Pancreas (tissue), 10 donors: ENCODE results near the gene ZEB1. TPM values are rescaled to one million over a fixed set of nuclear protein-coding genes. Genes with fewer than 3 reads are reported as not detected.
"Not testable (repeated sequence)": the region's sequence is repeated elsewhere in the genome, so short reads cannot be mapped to it uniquely, and the experiment has no call there.

Experiments used
- ATAC-seq, 4 donors: fragments of 200-7000 bp; cut with Tn5 transposase; one replicate each; pipeline versions ENCODE4 v1.8.0 to v1.9.1; 2020; ENCODE audit warnings: mild to moderate bottlenecking in 4 of 4, moderate library complexity in 4 of 4
- DNase-seq, 6 donors: peaks; one replicate each; pipeline ENCODE4 v3.0.0-alpha.2; 2020
- FAIRE-seq: peaks from 2 replicates; lab custom pipeline; 2012; peaks lifted over from hg19 to GRCh38; lab: Jason Lieb, UNC
- H3K27ac ChIP-seq, 4 donors: fragments of 200-600 bp; sonication (generic); 1 replicate in 3 of 4; 2 replicates in 1 of 4; pipeline versions ENCODE4 v1.5.0 to v1.8.0; 2020
- H3K27me3 ChIP-seq, 4 donors: fragments of 200-600 bp; one replicate each; pipeline ENCODE4 v1.8.0; 2021
- H3K36me3 ChIP-seq, 3 donors: fragments of 200-600 bp; sonication (generic) in 1 of 3; one replicate each; pipeline versions ENCODE4 v1.5.0 to v1.8.0; 2020 to 2021
- H3K4me1 ChIP-seq, 3 donors: fragments of 200-600 bp; one replicate each; pipeline ENCODE4 v1.8.0; 2021
- H3K4me3 ChIP-seq, 4 donors: fragments of 200-600 bp; sonication (generic) in 2 of 4; one replicate each; pipeline versions ENCODE4 v1.5.0 to v1.8.0; 2020 to 2021
- H3K9me3 ChIP-seq, 4 donors: fragments of 200-600 bp; one replicate each; pipeline ENCODE4 v1.8.0; 2021
- WGBS, 2 donors: extraction: QIAGEN DNeasy Blood & Tissue Kit; methylation state at CpG; one replicate each; pipeline ENCODE4 v1.1.7; 2013; 5-methylcytosine and 5-hydroxymethylcytosine counted together
- intact Hi-C, 3 donors: fragments of 100-400 bp; cut with DNase I; formaldehyde crosslinking; loops; one replicate each; pipeline versions ENCODE4 v1.11.1 to v1.14.2; 2022
- polyA plus RNA-seq, 2 donors: library from polyadenylated mRNA; stranded (reverse); fragments of 200-250 nt; gene quantifications; one replicate each; pipeline ENCODE4 v1.2.3, GENCODE V29; 2013
- total RNA-seq, 6 donors: library from RNA; stranded (reverse); fragmentation: NEBNext Ultra II Directional in 4 of 6; extraction: Animal tissue kit (Norgen Biotek cat#: 25700) in 4 of 6; gene quantifications; one replicate each; pipeline versions ENCODE4 v1.2.1 to v1.2.4, GENCODE V29; 2021 to 2023
- TF ChIP-seq, protein P1 (sequence below), 4 donors: fragments of 200-600 bp; sonication (generic) in 3 of 4; IDR thresholded peaks; one replicate each; pipeline versions ENCODE4 v1.5.0 to v1.8.0; 2021; ENCODE audit warnings: antibody characterized with exemption in 4 of 4
- donor health status: healthy with polysubstance abuse.
- donor health status: DM: no; HTN: no; CAD: no; lungs with moderate emphysema.
- donor health status: DM: no; HTN: no; CAD: no.
- donor health status: control.
- donor health status: control.
- donor health status: Bipolar disorder and iron deficiency.
- donor health status: DM: yes; HTN: yes; CAD: no.
- donor health status: DM: no; HTN: no; CAD: no.
- donor health status: DM: no; HTN: no; CAD: no.
- donor health status: DM: yes; HTN: yes; CAD: no.

The ZEB1 gene
- total and polyA plus RNA-seq, 8 donors, result 3.2 to 21.6 (median 5.0) TPM

DNA sequence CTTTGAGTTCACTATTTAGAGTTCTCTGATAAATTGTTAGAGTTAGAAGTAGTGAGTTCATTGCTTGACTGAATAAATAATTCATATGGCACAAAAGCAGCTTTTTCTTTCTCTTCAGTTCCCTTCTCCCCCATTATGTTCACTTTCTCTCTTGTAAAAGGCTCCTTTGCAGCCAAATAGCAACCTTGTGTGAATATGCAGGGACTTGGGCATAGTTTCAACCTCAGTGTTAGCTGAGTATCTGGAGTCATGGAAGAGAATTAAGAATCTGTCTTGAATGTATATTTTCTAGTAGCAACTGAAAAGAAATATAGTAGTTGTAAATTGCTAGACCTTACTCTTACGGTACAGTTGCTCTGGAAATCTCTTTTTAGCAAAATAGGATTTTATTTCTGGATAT lies 31.9 kb downstream of the ZEB1 start:
- no peak for FAIRE-seq
- Histone ChIP-seq H3K9me3 (no peaks in the 10 kb centered on the region), H3K36me3 (no peaks in the 10 kb centered on the region), H3K27me3 (no peaks in the 10 kb centered on the region), H3K27ac (no peak overlapping the region), H3K4me3 (no peak overlapping the region), H3K4me1 (peaks cover 0 to 4% (median 0%) of the 10 kb centered on the region in 3 donors)
- intact Hi-C loops, result no loop called here
- no peak for DNase-seq
- WGBS, 2 donors, result 81 to 92% methylated on average over 1 of the region's 1 CpG
- no peak for ATAC-seq
- TF ChIP-seq, protein P1, sequence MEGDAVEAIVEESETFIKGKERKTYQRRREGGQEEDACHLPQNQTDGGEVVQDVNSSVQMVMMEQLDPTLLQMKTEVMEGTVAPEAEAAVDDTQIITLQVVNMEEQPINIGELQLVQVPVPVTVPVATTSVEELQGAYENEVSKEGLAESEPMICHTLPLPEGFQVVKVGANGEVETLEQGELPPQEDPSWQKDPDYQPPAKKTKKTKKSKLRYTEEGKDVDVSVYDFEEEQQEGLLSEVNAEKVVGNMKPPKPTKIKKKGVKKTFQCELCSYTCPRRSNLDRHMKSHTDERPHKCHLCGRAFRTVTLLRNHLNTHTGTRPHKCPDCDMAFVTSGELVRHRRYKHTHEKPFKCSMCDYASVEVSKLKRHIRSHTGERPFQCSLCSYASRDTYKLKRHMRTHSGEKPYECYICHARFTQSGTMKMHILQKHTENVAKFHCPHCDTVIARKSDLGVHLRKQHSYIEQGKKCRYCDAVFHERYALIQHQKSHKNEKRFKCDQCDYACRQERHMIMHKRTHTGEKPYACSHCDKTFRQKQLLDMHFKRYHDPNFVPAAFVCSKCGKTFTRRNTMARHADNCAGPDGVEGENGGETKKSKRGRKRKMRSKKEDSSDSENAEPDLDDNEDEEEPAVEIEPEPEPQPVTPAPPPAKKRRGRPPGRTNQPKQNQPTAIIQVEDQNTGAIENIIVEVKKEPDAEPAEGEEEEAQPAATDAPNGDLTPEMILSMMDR (IDR thresholded peaks at IDR 0.05), result no peak

- TF ChIP-seq, protein P1 (IDR thresholded peaks at IDR 0.05), result no peak
- Histone ChIP-seq H3K27me3 (no peaks in the 10 kb centered on the region), H3K4me3 (no peak overlapping the region), H3K36me3 (no peaks in the 10 kb centered on the region), H3K27ac (no peak overlapping the region), H3K4me1 (peaks cover 0 to 4% (median 0%) of the 10 kb centered on the region in 3 donors), H3K9me3 (no peaks in the 10 kb centered on the region)
- ATAC-seq (no peak), DNase-seq (no peak), FAIRE-seq (no peak)
- intact Hi-C loops, result no loop called here
- WGBS, 2 donors, result 74 to 95% methylated on average over 2 of the region's 2 CpGs
Measured at GRCh38 chr10:31352436-31353226, 33.6 kb downstream of the ZEB1 start.

DNA sequence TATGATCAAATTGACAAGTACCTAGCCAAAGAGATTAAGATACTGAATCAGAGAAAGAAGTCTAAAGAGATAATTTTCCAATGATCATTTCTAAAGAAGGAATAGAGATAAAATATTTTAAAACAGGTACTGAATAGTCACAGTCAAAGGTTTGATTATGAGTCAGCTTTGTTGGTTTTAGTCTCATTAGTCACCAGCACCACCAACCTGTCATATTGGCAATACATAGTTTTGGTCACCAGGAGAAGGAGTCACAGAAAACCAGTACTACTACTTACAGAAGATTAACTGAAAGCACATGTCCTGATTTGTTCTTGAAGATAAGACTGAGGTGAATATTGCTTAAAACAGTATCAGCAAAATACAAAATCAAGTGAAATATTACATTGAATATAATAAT lies 34.6 kb downstream of the ZEB1 start:
- H3K27ac ChIP-seq, result no peak overlapping the region
- no peak for FAIRE-seq
- H3K4me3 ChIP-seq, result no peak overlapping the region
- no peaks in the 10 kb centered on the region for H3K9me3 ChIP-seq
- no peaks in the 10 kb centered on the region for H3K27me3 ChIP-seq
- TF ChIP-seq, protein P1 (IDR thresholded peaks at IDR 0.05), result peak in 1 of 4 donors; percentile 13
- H3K36me3 ChIP-seq, result no peaks in the 10 kb centered on the region
- ATAC-seq, result peak in 3 of 4 donors; percentile 75 to 86 (median 83)
- intact Hi-C loops, result no loop called here
- H3K4me1 ChIP-seq, result peaks cover 0 to 4% (median 0%) of the 10 kb centered on the region in 3 donors
- DNase-seq, result no peak

DNA sequence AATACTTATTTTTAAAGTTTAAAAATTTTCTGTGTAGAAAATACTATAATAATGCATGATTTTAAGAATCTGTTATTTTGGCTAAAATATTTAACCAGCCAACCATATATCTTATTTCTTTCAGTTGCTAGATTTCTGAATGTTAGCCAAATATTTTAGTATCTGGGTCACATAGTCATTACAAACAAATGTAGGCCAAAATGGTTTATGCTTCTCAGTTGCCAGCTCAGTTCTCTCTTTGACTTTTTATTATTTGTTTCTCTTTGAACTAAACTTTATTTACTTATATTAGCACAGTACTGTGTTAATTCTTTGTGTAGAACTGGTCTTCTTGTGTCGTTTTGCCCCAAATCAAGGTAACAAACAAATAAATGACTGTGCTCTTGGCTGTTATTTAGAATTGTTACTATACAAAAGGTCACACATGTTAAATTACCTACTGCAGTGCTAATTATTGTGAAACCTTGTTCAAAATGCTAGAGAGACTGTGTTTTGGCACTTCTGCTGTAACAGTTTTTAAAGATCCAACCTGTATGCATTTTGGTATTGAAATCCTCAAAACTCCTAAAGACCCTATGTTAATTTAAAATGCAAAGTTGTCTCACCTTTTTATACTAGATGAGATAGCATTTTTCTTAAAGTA lies 39.8 kb downstream of the ZEB1 start:
- intact Hi-C loops, result no loop called here
- peaks cover 0 to 3% (median 0%) of the 10 kb centered on the region in 3 donors for H3K4me1 ChIP-seq
- H3K27me3 ChIP-seq, result no peaks in the 10 kb centered on the region
- DNase-seq (no peak), FAIRE-seq (peak; percentile 83), ATAC-seq (no peak)
- 34 to 43% methylated on average over 1 of the region's 1 CpG for WGBS, 2 donors
- TF ChIP-seq, protein P1 (IDR thresholded peaks at IDR 0.05), result no peak
- H3K36me3 ChIP-seq, result no peaks in the 10 kb centered on the region
- no peak overlapping the region for H3K4me3 ChIP-seq
- H3K9me3 ChIP-seq, result no peaks in the 10 kb centered on the region
- no peak overlapping the region for H3K27ac ChIP-seq

DNA sequence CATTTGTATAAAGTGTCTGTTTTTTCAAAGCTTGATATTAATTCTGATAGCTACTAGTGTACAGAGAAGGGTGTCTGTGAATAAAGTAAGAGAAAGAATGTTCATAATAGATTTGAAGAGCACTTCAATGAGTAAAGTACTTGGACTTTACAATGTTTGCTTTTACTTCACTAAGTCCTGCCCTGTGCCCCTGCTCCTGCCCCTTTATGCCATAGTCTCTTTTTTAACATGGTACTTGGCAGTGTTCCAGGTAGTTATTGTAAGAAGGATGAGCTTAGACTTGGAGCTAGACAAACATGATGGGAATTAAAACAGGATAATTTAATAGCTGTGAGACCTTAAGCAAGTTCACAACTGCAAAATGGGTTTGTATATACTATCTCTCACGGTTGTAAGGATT lies 41.0 kb downstream of the ZEB1 start:
- no peaks in the 10 kb centered on the region for H3K4me1 ChIP-seq
- no peaks in the 10 kb centered on the region for H3K27me3 ChIP-seq
- TF ChIP-seq, protein P1 (IDR thresholded peaks at IDR 0.05), result no peak
- intact Hi-C loops, result no loop called here
- 65 to 80% methylated on average over 1 of the region's 1 CpG for WGBS, 2 donors
- H3K9me3 ChIP-seq, result no peaks in the 10 kb centered on the region
- no peak overlapping the region for H3K27ac ChIP-seq
- DNase-seq, result no peak
- FAIRE-seq, result no peak
- no peak overlapping the region for H3K4me3 ChIP-seq
- no peaks in the 10 kb centered on the region for H3K36me3 ChIP-seq
- no peak for ATAC-seq

- H3K9me3 ChIP-seq, DNase-seq: not testable (repeated sequence)
Measured at GRCh38 chr10:31361475-31361874, 42.5 kb downstream of the ZEB1 start.

More at GRCh38 chr10:31361475-31361874, 42.5 kb downstream of the ZEB1 start:
- WGBS, 2 donors, result 84 to 93% methylated on average over 15 of the region's 15 CpGs
- H3K27me3 ChIP-seq, intact Hi-C loops, H3K36me3 ChIP-seq, ATAC-seq, H3K4me3 ChIP-seq, H3K27ac ChIP-seq, FAIRE-seq, H3K4me1 ChIP-seq: not testable (repeated sequence)
